WERI-Rb-1 (cell line): Measurements from ENCODE around the gene TLCD4.

Experiments used
- DNase-seq: peaks from one replicate; pipeline ENCODE4 v3.0.0-alpha.2; 2020
- H3K27ac ChIP-seq: fragments of 250-450 bp; sonication (Bioruptor Pico); 2 replicates; pipeline ENCODE4 v1.5.1; 2020; ENCODE audit warnings: mild to moderate bottlenecking, moderate library complexity
- H3K27me3 ChIP-seq: fragments of 250-450 bp; sonication (Bioruptor Pico); 2 replicates; pipeline ENCODE4 v1.5.1; 2021; ENCODE audit warnings: mild to moderate bottlenecking, low read depth, moderate library complexity; ENCODE audit not compliant: insufficient read depth, severe bottlenecking
- H3K36me3 ChIP-seq: fragments of 250-450 bp; sonication (Bioruptor Pico); 2 replicates; pipeline ENCODE4 v1.5.1; 2020; ENCODE audit warnings: mild to moderate bottlenecking, moderate library complexity
- H3K4me3 ChIP-seq: 2 replicates; pipeline ENCODE4 v1.5.1; 2011; ENCODE audit warnings: low read depth, mild to moderate bottlenecking, control low read depth, low read length
- H3K9me3 ChIP-seq: fragments of 250-450 bp; sonication (Bioruptor Pico); 2 replicates; pipeline ENCODE4 v1.5.1; 2021; ENCODE audit warnings: mild to moderate bottlenecking, moderate library complexity; ENCODE audit not compliant: severe bottlenecking
- TF ChIP-seq, protein P1 (sequence below): IDR thresholded peaks from 2 replicates; pipeline ENCODE4 v1.5.1; 2011; ENCODE audit warnings: low read depth, mild to moderate bottlenecking, control low read depth, inconsistent platforms, low read length

The TLCD4 gene

DNA sequence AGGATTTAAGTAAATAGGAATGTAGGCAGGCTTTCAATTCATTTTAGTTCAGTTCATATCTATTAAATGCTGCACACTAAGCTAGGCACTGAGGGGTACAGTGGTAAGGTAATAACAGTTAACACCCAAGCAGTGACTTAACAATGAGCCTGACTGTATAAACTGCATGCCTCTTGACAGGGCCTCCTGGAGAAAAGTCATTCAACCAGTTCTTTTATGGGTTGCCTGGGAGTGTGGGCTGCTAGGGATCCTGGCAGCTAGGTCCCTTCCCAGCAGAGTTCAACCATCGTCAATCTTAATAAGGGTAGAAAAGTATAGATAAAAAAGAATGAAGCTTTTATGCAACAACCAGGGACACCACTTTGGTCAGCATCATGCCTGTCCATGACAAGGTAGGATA is 36.3 kb upstream of the TLCD4 start:
- DNase-seq, result no peak
- Histone ChIP-seq H3K27ac (no peak overlapping the region), H3K9me3 (no peaks in the 10 kb centered on the region), H3K36me3 (no peaks in the 10 kb centered on the region), H3K27me3 (no peaks in the 10 kb centered on the region), H3K4me3 (no peak overlapping the region)
- TF ChIP-seq, protein P1, sequence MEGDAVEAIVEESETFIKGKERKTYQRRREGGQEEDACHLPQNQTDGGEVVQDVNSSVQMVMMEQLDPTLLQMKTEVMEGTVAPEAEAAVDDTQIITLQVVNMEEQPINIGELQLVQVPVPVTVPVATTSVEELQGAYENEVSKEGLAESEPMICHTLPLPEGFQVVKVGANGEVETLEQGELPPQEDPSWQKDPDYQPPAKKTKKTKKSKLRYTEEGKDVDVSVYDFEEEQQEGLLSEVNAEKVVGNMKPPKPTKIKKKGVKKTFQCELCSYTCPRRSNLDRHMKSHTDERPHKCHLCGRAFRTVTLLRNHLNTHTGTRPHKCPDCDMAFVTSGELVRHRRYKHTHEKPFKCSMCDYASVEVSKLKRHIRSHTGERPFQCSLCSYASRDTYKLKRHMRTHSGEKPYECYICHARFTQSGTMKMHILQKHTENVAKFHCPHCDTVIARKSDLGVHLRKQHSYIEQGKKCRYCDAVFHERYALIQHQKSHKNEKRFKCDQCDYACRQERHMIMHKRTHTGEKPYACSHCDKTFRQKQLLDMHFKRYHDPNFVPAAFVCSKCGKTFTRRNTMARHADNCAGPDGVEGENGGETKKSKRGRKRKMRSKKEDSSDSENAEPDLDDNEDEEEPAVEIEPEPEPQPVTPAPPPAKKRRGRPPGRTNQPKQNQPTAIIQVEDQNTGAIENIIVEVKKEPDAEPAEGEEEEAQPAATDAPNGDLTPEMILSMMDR, result no peak

DNA sequence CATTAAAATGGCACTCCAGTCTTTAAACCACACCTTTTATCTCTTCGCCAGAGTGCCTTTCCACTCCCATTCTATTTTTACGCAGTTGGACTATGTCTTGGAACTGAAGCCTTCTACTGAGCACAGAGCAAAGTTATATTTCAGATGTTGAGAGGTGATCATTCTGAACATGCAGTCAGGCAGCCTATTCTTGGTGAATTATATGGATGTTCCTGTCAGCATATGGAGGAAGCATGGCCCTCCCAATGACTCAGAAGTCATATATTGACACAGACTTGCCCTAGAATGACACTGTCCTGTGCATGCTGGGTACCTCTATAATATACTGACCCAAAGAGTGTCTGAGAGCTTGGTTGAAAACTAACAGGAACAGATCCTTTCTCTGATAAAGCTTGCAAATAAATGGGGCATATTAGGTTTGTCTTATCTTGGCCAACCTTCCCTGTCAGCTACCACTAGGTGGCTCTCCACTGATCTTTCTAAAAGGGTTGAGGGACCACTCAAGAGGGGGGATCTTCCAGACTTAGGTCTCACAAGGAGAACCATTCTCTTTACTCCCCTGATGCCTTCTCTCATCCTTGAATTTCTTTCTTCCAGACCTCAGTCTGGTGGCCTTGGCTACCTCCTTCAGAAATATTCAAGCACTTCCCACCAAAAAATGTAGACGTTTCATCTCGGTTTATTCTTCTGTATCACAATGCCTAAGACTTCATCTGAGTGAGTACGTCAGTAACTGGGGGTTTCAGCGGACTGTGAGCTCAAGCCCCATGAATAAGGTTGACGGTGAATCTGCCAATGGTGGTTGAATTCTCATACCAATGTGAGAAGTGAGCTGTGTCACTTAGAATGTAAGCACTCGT is 32.6 kb upstream of the TLCD4 start:
- H3K4me3 ChIP-seq, result no peak overlapping the region
- H3K36me3 ChIP-seq, result no peaks in the 10 kb centered on the region
- TF ChIP-seq, protein P1, result peak; percentile 75
- H3K27me3 ChIP-seq, result no peaks in the 10 kb centered on the region
- no peaks in the 10 kb centered on the region for H3K9me3 ChIP-seq
- H3K27ac ChIP-seq, result no peak overlapping the region
- peak; percentile 40 for DNase-seq

DNA sequence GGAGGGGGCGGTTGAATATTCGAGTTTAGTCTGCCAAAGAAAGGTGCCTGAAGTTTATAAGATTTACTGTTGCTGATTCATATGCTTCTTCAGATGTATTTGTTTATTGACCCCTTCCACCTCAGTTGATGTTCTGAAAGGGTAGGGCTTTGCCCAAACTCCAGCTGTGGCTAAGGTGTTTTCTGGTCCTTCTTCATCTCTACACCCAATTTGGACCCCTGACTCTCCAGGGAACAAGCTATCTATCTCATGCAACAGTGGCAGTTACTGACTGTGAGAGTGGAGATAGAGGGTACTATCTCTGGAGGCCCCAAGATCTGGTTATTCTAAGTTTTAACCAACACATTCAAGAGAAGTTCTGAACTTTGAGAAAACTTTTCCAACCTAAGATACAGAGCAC is 31.8 kb upstream of the TLCD4 start:
- Histone ChIP-seq H3K36me3 (no peaks in the 10 kb centered on the region), H3K27me3 (no peaks in the 10 kb centered on the region), H3K27ac (no peak overlapping the region), H3K9me3 (no peaks in the 10 kb centered on the region), H3K4me3 (no peak overlapping the region)
- no peak for DNase-seq
- TF ChIP-seq, protein P1, result no peak

DNA sequence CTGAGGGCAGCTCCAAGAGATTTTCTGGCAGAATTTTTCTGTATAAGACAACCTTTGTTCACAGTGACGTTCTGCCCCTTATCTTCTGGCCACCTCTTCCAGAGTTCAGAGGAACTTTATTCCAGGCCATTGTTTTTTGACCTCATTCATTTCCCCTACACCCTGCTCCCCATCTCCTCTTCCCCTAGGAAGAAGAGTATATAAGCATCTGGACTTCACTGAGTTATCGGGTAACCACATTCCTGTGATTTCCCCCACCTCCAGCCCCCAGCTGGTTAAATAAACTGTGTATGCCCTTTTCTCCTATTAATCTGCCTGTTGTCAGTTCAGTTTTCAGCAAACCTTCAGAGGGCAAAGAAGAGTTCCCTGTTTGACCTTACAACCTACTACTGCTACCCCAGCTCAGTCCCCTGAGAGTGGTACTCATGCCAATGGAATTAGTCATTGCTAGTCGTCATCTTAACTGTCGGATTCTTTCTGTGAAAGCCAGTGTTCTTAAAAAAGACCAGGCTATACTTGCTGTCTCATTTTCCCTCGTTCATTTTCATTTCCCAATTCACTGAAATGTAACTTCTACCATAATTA is 30.1 kb upstream of the TLCD4 start:
- Histone ChIP-seq H3K9me3 (no peaks in the 10 kb centered on the region), H3K4me3 (no peak overlapping the region), H3K27me3 (no peaks in the 10 kb centered on the region), H3K36me3 (no peaks in the 10 kb centered on the region), H3K27ac (no peak overlapping the region)
- TF ChIP-seq, protein P1, result no peak
- DNase-seq, result no peak

DNA sequence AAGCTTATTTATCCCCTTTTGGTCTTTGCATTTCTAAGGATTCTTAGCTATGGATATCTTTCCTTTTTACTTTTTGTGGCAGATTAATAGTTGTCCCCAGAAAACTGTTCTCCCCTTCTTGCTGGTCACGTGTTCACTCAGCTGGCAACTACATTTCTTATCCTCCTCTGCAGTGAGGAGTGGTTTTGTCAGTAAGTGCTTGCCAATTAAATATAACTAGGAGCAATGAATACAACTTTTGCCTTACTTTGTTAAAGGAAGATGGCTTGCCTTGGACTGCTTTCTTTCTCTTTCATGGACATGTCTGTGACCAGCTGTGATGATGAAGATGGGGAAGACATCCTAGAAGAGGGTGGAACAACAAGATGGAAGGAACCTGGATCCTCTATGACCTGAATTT is 28.9 kb upstream of the TLCD4 start:
- Histone ChIP-seq H3K27ac (no peak overlapping the region), H3K27me3 (no peaks in the 10 kb centered on the region), H3K36me3 (no peaks in the 10 kb centered on the region), H3K4me3 (no peak overlapping the region), H3K9me3 (no peaks in the 10 kb centered on the region)
- DNase-seq, result no peak
- TF ChIP-seq, protein P1, result no peak
